ENCODE results near the gene ZNF550.
"Not testable (repeated sequence)": the region's sequence is repeated elsewhere in the genome, so short reads cannot be mapped to it uniquely, and the experiment has no call there.

ZNF550 gene

DNA sequence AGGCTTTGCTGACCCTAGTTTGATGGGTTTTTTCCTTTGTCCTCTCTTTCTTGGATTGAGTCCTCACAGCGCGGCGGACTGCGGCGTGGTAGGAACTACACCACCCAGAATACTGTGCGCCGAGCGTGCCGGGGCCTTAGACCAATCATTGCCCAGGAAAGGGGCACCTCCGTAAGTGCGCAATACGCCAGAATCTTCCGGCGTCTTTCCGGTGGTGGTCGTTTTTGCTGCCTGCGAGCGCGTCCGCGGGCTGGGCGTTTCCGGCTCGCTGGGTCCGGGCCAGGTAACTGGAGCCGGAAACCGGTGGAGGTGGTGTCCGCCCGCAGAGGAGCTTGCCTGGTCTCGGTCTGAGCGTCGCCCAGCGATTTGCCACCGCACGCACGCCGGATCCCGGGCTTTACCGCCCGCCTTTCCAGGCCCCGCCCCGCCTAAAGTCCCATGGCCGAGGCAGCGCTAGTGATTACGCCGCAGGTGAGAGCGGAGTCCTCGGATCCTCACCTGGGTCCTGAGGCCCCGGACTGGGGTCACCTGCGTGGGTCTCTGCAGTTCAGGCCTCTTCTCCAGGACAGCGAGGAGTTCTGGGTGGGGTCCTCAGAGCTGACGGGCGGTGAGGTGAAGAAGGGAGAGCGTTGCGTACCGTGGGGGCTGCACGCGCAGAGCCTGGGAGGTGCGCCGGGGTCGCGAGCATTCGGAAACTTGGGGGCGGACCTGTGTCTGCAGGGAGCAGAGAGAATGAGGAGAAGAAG lies 32.4 kb downstream of the ZNF550 start, which contains the start of gene ZNF549:
Gene ZNF549 (plus strand): TSS at position 221 of the 746 bp plus-strand sequence. CDS start 218 bp downstream, at position 439.
- Histone ChIP-seq H3K9me3 (ENCODE audit: insufficient read depth, low read depth, low read length) (no peaks in the 10 kb centered on the region), H3K14ac (ENCODE audit: low read length) (peak within 1 kb of the TSS; percentile 31), H2AK5ac (ENCODE audit: low read length) (no peak within 1 kb of the TSS), H3K79me1 (ENCODE audit: low read length) (peaks cover 4% of the 10 kb centered on the region), H3K9ac (ENCODE audit: low read length) (peak within 1 kb of the TSS; percentile 21), H3K27ac (ENCODE audit: low read depth, low read length) (peak within 1 kb of the TSS; percentile 80), H2BK120ac (ENCODE audit: insufficient read depth, low read length, poor library complexity) (peak within 1 kb of the TSS; percentile 46), H3K79me2 (ENCODE audit: control insufficient read depth, insufficient read depth, low read length, poor library complexity) (peaks cover 5% of the 10 kb centered on the region), H4K8ac (ENCODE audit: low read depth, low read length) (peak within 1 kb of the TSS; percentile 80), H3K18ac (ENCODE audit: low read length) (peak within 1 kb of the TSS; percentile 63), H3K4me3 (ENCODE audit: low read depth, low read length) (peak within 1 kb of the TSS; percentile 84), H3K4me2 (ENCODE audit: low read length) (peak within 1 kb of the TSS; percentile 91), H2AFZ (ENCODE audit: insufficient read depth, low read length, poor library complexity) (peak within 1 kb of the TSS; percentile 74), H3K23ac (ENCODE audit: low read length) (no peak within 1 kb of the TSS), H2BK5ac (ENCODE audit: low read depth, low read length, poor library complexity) (peak within 1 kb of the TSS; percentile 72), H3K36me3 (ENCODE audit: control insufficient read depth in 1 of 2, insufficient read depth in 2 of 2, low read length in 2 of 2) (peaks cover 0 to 2% of the 10 kb centered on the region in 2 experiments), H3K4ac (ENCODE audit: low read depth, low read length) (peak within 1 kb of the TSS; percentile 44), H4K91ac (ENCODE audit: low read depth, low read length) (peak within 1 kb of the TSS; percentile 61), H2BK12ac (ENCODE audit: low read length) (no peak within 1 kb of the TSS), H4K12ac (ENCODE audit: low read depth, low read length) (peak within 1 kb of the TSS; percentile 73), H3K27me3 (ENCODE audit: insufficient read depth, low read length) (no peaks in the 10 kb centered on the region), H3K4me1 (ENCODE audit: control insufficient read depth in 1 of 2, insufficient read depth in 2 of 2, low read length in 2 of 2) (peaks cover 3 to 4% of the 10 kb centered on the region in 2 experiments)
- no CpG with 5 or more reads among the region's 64 CpGs for WGBS (ENCODE audit: extremely low coverage, insufficient coverage, insufficient read length)
- peak; percentile 92 to 94 for DNase-seq

DNA sequence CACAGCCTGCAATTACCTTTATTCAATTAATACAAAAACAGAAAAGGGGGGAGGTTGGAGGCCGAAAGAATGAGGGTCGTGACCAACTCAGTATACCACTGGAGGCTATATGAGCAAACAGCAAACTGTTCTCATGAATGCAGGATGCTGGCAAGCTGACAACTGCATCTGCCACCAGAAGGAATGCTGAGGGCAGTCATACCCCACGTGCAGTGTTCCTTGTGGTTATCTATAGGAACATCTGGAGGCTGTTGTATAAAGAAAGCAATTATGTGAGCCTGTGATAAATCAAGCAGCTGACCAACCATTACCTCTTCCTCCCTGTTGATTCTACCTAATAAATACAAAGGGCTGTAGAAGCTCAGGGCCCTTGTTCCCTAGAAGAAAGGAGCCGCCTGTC lies 41.6 kb downstream of the ZNF550 start:
- not testable (repeated sequence) for H3K27ac ChIP-seq (ENCODE audit: low read depth, low read length); H4K8ac ChIP-seq (ENCODE audit: low read depth, low read length); H2AK5ac ChIP-seq (ENCODE audit: low read length); H3K27me3 ChIP-seq (ENCODE audit: insufficient read depth, low read length); H3K36me3 ChIP-seq (ENCODE audit: control insufficient read depth in 1 of 2, insufficient read depth in 2 of 2, low read length in 2 of 2); H3K18ac ChIP-seq (ENCODE audit: low read length); H3K79me2 ChIP-seq (ENCODE audit: control insufficient read depth, insufficient read depth, low read length, poor library complexity); H3K4me2 ChIP-seq (ENCODE audit: low read length); H3K23ac ChIP-seq (ENCODE audit: low read length); H3K9ac ChIP-seq (ENCODE audit: low read length); H2BK5ac ChIP-seq (ENCODE audit: low read depth, low read length, poor library complexity); H3K79me1 ChIP-seq (ENCODE audit: low read length); DNase-seq; H3K9me3 ChIP-seq (ENCODE audit: insufficient read depth, low read depth, low read length); H4K12ac ChIP-seq (ENCODE audit: low read depth, low read length); H2BK120ac ChIP-seq (ENCODE audit: insufficient read depth, low read length, poor library complexity); H3K4me3 ChIP-seq (ENCODE audit: low read depth, low read length); H2BK12ac ChIP-seq (ENCODE audit: low read length); H4K91ac ChIP-seq (ENCODE audit: low read depth, low read length); H3K4me1 ChIP-seq (ENCODE audit: control insufficient read depth in 1 of 2, insufficient read depth in 2 of 2, low read length in 2 of 2); H3K4ac ChIP-seq (ENCODE audit: low read depth, low read length); H2AFZ ChIP-seq (ENCODE audit: insufficient read depth, low read length, poor library complexity); H3K14ac ChIP-seq (ENCODE audit: low read length)
- no CpG with 5 or more reads among the region's 4 CpGs for WGBS (ENCODE audit: extremely low coverage, insufficient coverage, insufficient read length)

DNA sequence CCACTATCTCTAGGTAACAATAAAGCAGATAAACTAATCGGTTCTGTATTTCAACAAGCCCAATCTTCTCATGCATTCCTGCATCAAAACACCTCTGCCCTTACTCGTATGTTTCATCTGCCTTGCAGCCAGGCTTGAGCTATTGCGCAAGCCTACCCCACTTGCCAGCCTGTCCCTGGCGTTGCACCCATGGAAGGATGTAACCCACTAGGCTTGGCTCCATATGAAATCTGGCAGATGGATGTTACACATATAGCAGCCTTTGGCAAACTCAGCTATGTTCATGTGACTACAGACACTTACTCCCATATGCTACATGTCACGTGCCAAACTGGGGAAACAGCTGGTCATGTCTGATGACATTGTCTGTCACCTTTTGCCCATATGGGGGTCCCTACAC lies 44.4 kb downstream of the ZNF550 start:
- H2BK12ac ChIP-seq (ENCODE audit: low read length): no peak overlapping the region
- DNase-seq: no peak
- no peak overlapping the region for H3K14ac ChIP-seq (ENCODE audit: low read length)
- WGBS (ENCODE audit: extremely low coverage, insufficient coverage, insufficient read length): no CpG with 5 or more reads among the region's 5 CpGs
- H3K18ac ChIP-seq (ENCODE audit: low read length): no peak overlapping the region
- H3K4me1 ChIP-seq (ENCODE audit: control insufficient read depth in 1 of 2, insufficient read depth in 2 of 2, low read length in 2 of 2): no peaks in the 10 kb centered on the region
- no peak overlapping the region for H3K4me2 ChIP-seq (ENCODE audit: low read length)
- H3K4ac ChIP-seq (ENCODE audit: low read depth, low read length): no peak overlapping the region
- H2BK120ac ChIP-seq (ENCODE audit: insufficient read depth, low read length, poor library complexity): no peak overlapping the region
- H3K79me2 ChIP-seq (ENCODE audit: control insufficient read depth, insufficient read depth, low read length, poor library complexity): no peaks in the 10 kb centered on the region
- H4K12ac ChIP-seq (ENCODE audit: low read depth, low read length): no peak overlapping the region
- peaks cover 2 to 6% of the 10 kb centered on the region in 2 experiments for H3K36me3 ChIP-seq (ENCODE audit: control insufficient read depth in 1 of 2, insufficient read depth in 2 of 2, low read length in 2 of 2)
- H2BK5ac ChIP-seq (ENCODE audit: low read depth, low read length, poor library complexity): no peak overlapping the region
- no peaks in the 10 kb centered on the region for H3K27me3 ChIP-seq (ENCODE audit: insufficient read depth, low read length)
- H2AFZ ChIP-seq (ENCODE audit: insufficient read depth, low read length, poor library complexity): no peak overlapping the region
- H4K91ac ChIP-seq (ENCODE audit: low read depth, low read length): no peak overlapping the region
- H3K23ac ChIP-seq (ENCODE audit: low read length): no peak overlapping the region
- no peak overlapping the region for H4K8ac ChIP-seq (ENCODE audit: low read depth, low read length)
- H2AK5ac ChIP-seq (ENCODE audit: low read length): no peak overlapping the region
- peaks cover 15% of the 10 kb centered on the region for H3K9me3 ChIP-seq (ENCODE audit: insufficient read depth, low read depth, low read length)
- no peak overlapping the region for H3K9ac ChIP-seq (ENCODE audit: low read length)
- H3K79me1 ChIP-seq (ENCODE audit: low read length): no peaks in the 10 kb centered on the region
- no peak overlapping the region for H3K4me3 ChIP-seq (ENCODE audit: low read depth, low read length)
- no peak overlapping the region for H3K27ac ChIP-seq (ENCODE audit: low read depth, low read length)

DNA sequence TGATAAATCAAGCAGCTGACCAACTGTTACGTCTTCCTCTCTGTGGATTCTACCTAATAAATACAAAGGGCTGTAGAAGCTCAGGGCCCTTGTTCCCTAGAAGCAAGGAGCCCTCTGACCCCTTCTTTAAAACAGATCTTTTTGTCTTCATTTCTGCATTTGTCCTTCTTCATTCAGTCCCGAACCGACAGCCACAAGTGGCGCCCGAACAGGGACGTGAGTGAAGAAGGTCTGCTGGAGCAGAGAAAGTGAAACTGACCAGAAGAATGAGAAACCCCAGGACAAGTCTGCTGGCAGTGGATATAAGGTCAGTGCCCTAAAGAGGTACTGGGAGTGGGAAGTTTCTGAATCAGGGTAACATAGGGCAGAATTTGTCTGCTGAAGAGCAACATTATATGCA lies 46.8 kb downstream of the ZNF550 start:
- no peak overlapping the region for H4K91ac ChIP-seq (ENCODE audit: low read depth, low read length)
- no peak overlapping the region for H2AK5ac ChIP-seq (ENCODE audit: low read length)
- no peak overlapping the region for H2BK5ac ChIP-seq (ENCODE audit: low read depth, low read length, poor library complexity)
- DNase-seq: no peak
- H3K9ac ChIP-seq (ENCODE audit: low read length): no peak overlapping the region
- H3K79me1 ChIP-seq (ENCODE audit: low read length): no peaks in the 10 kb centered on the region
- no peak overlapping the region for H3K14ac ChIP-seq (ENCODE audit: low read length)
- no peak overlapping the region for H2BK12ac ChIP-seq (ENCODE audit: low read length)
- H4K12ac ChIP-seq (ENCODE audit: low read depth, low read length): no peak overlapping the region
- H4K8ac ChIP-seq (ENCODE audit: low read depth, low read length): no peak overlapping the region
- H3K4me1 ChIP-seq (ENCODE audit: control insufficient read depth in 1 of 2, insufficient read depth in 2 of 2, low read length in 2 of 2): no peaks in the 10 kb centered on the region
- WGBS (ENCODE audit: extremely low coverage, insufficient coverage, insufficient read length): no CpG with 5 or more reads among the region's 6 CpGs
- no peaks in the 10 kb centered on the region for H3K79me2 ChIP-seq (ENCODE audit: control insufficient read depth, insufficient read depth, low read length, poor library complexity)
- H3K4ac ChIP-seq (ENCODE audit: low read depth, low read length): no peak overlapping the region
- no peak overlapping the region for H2AFZ ChIP-seq (ENCODE audit: insufficient read depth, low read length, poor library complexity)
- H3K4me2 ChIP-seq (ENCODE audit: low read length): no peak overlapping the region
- no peaks in the 10 kb centered on the region for H3K27me3 ChIP-seq (ENCODE audit: insufficient read depth, low read length)
- H3K18ac ChIP-seq (ENCODE audit: low read length): no peak overlapping the region
- no peak overlapping the region for H3K27ac ChIP-seq (ENCODE audit: low read depth, low read length)
- peaks cover 2 to 7% of the 10 kb centered on the region in 2 experiments for H3K36me3 ChIP-seq (ENCODE audit: control insufficient read depth in 1 of 2, insufficient read depth in 2 of 2, low read length in 2 of 2)
- H2BK120ac ChIP-seq (ENCODE audit: insufficient read depth, low read length, poor library complexity): no peak overlapping the region
- H3K4me3 ChIP-seq (ENCODE audit: low read depth, low read length): no peak overlapping the region
- H3K23ac ChIP-seq (ENCODE audit: low read length): no peak overlapping the region
- H3K9me3 ChIP-seq (ENCODE audit: insufficient read depth, low read depth, low read length): peaks cover 12% of the 10 kb centered on the region

All from trophoblast cell (in vitro differentiated cells and primary cell).